ENCODE measurements around the gene PTPN4.
"Not testable (repeated sequence)": the region's sequence is repeated elsewhere in the genome, so short reads cannot be mapped to it uniquely, and the experiment has no call there.

Gene PTPN4

DNA sequence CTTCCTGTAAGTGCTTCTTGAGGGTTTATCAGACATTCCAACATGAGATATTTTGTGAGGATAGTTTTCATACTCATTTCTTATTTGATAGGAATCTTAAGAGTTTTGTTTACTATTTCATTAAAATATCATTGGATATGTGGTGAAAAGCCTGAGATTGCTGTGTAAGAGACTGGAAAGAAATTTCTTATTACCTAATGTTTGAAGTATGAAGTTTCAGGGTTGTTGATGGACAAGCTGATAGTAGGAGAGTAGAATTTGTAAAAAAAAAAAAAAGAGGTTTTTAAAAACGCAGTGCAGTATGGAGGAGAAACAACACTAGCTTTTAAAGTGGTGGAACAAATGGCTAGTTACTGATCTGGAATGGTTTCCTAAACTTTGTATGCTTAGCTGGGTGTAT is 260.8 kb downstream of the PTPN4 start:
- DNase-seq (ENCODE audit: low spot score), result no peak

DNA sequence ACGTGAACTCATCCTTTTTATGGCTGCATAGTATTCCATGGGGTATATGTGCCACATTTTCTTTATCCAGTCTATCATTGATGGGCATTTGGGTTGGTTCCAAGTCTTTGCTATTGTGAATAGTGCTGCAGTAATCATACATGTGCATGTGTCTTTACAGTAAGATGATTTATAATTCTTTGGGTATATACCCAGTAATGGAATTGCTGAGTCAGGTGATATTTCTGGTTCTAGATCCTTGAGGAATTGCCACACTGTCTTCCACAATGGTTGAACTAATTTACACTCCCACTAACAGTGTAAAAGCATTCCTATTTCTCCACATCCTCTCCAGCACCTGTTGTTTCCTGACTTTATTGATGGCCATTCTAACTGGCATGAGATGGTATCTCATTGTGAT is 262.8 kb downstream of the PTPN4 start:
- not testable (repeated sequence) for DNase-seq (ENCODE audit: low spot score)

DNA sequence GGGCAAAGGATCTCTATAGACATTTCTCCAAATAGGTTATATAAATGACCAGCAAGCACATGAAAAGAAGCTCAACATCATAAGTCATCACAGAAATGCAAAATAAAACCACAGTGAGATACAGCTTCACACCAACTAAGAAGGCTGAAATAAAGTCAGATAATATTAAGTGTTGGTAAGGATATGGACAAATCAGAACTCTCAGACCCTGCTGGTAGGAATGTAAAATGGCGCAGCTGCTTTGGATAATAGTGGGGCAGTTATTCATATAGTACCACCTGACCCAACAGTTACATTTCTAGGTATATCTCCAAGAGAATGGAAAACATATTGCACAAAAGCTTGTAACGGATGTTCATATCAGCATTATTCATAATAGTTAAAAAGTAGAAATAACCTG is 267.2 kb downstream of the PTPN4 start:
- no peak for DNase-seq (ENCODE audit: low spot score)

DNA sequence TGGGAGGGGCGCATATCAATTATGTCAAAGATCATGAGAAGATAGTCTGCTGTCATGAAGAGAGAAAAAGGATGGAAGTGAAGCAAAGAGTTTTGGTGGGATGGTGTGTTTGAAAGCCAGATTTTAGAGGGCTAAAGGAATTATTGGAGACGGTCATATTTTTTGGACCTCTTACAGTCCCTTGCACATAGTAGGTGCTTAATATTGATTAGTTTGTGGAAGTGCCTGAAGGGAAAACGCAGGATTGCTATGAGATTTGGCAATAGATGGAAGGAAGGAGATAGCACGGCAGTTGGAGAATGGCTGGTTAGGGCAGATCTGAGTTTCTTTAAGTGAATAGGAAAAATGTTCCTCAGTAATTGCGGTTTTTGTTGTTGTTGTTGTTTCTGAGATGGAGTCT is 269.1 kb downstream of the PTPN4 start:
- no peak for DNase-seq (ENCODE audit: low spot score)

DNA sequence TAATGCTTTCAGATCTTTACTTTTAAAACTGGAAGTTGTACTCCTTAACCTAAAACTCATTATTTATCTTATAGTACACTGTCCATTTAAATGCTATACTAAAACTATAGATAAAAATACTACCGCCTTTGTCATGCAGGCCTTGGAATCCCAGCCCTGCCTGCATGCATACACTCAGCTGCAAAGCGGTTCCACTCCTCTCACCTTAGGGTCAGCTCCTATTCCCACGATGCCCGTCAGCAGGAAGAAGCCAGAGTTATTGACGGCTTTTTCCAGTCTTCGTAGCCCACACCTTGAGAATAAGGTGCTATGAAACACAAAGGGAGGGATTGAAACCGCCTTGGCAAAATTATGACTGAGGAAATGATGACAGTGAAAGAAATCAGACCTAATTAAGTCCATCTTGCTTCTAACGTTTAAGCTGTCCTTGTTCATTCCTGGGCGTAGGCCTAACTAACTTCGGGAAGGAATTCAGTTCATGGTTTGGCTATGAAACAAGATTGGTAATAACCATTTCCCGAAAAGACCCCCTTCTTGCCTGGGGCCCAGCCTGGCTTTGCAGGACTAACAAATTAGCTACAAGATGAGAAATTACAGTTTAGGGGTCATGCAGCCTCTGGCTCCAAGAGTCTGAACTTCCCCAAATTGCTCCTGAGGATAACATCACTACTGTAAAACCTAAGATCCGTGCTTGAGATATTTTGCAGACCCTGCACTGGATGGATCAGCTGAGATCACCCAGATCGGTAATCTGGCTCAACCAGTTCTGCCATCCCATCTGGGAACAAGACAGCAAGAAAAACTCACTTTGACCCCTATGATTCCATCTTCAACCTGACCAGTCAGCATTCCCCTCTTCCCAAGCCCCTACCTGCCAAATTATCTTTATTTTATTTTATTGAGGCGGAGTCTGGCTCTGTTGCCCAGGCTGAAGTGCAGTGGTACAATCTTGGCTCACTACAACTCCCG is 270.2 kb downstream of the PTPN4 start:
- DNase-seq (ENCODE audit: low spot score), result no peak

DNA sequence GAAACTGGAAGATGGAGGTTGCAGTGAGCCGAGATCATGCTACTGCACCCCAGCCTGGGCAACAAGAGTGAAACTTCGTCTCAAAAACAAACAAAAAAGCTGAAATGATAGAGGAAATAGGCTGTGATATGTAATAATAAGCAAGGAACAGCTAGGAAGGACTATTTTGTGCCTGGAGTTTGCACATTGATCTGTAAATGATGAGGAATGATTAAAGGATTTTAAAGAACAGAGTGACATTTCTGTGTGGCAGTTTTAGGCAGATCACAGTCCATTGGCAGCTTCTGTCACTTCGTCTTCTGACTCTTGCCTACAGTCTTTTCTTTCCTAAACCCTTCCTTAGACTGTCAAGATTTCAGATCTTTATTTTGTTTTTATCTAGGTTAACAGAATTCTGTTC is 272.6 kb downstream of the PTPN4 start:
- DNase-seq (ENCODE audit: low spot score), result no peak
